Hypothalamus (tissue), 51 donors: ENCODE results near the gene MAGI2.

Experiments
- DNase-seq, 51 donors: peaks; one replicate each; lab custom pipeline; 2025; lab: John Stamatoyannopoulos, UW

The MAGI2 gene

GRCh38 chr7:78173666-78174065 is 1279.8 kb downstream of the MAGI2 start:
- no peak for DNase-seq

DNA sequence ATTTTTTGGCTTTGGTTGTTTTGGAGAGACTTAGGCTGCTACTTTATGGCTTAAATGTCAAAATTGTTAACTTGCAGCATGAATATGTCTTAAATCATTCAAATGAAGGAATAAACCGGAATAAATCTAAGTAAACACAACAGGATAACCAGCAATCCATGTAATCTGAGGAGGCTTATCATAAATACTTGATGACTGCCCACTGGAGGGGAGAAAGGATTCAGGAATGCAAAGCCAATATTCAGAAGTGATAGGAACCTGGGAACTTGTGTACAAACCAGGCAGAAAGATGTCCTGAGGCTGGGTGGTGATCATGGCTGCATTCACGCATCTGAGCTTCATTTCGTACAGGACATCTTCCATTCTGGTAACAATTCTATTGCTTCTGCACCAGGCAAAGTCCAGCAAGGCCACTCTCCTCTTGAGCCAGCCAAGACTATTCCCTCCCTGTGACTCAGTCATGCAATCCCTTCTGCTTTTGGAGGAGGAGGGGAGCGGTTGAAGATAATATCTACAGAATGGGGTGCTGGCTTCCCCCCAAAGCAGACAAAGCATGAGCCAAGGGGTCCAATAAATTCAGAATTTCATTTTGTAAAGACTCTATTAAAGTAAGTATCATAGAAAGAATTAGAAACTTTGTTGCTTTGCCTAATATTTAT is 1280.4 kb downstream of the MAGI2 start:
- no peak for DNase-seq

DNA sequence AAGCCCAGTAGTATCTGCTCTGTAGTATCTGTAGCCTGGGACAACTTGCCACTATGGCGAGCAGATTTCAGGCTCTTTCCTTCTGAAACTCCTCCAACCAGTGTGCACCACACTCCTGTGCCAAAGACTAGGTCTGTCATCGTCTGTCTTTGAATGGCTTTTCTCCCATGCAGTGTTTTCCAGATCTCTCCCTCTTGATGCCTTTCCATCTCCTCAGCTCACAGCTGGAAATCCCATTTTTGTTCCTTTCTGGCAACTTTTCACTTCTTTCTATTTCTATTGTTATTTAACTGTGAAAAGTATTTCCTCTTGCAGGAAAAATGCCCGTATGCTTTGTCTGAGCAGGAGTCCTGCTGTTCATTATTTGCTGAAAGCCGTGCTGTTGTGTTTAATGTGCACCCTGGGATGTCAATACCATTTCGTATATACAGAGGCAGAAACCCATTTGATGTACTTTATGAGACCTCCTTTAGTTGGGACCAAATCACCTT is 1281.2 kb downstream of the MAGI2 start:
- DNase-seq = no peak

DNA sequence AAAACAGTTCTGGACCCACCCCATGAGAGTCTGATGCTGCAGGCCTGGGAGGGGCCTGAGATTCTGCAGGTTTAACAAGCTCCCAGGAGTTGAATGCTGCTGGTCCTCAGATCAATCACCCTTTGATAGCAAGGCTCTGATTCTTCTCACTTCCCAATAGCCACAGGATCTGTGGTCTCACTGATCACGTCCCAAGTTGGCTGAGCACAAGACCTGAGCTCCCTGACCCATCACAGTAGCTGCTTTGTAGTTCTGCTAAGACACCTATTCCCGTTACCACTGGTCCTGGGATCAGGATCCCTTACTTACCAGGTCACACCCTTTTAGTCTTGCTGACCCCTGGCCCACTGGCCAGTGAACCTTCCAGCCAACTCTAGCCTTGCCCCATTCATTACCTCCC is 1282.1 kb downstream of the MAGI2 start:
- DNase-seq = no peak

DNA sequence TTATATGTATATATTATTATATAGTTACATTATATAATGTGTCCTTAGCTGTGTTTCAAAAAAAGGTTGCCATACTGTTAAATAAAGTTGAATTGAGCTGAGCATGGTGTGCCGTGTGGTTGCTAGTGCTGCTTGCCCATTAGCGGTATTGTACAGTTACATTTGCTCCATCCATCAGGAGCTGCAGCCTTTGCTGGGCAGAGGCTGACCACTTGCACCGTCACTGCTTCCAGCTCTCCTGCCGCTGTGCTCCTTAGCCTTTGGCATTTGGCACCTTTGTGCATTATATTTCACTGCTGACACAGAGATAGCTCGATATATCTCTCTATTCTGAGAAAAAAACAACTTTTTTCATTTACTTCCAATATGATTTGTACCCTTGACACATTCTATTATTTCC is 1282.7 kb downstream of the MAGI2 start:
- DNase-seq = no peak

DNA sequence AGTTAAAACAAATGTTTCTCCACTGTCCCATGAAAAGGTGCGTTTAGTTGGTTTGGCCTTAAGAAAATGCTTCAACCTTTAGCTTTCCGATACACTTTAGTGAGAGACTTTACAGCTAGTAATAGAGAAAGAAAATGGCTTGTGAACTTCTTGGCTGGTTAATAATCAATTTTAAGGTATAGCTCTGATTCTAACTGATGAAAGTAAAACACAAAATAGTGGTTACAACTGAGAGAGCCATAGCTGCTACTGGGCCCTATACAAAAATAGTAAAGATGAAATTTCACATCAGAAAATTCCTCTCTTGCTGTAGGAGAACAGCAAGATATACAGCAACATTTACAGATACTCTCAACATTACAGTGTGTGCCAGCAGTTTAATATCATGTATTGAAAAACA is 1283.5 kb downstream of the MAGI2 start:
- DNase-seq = no peak

DNA sequence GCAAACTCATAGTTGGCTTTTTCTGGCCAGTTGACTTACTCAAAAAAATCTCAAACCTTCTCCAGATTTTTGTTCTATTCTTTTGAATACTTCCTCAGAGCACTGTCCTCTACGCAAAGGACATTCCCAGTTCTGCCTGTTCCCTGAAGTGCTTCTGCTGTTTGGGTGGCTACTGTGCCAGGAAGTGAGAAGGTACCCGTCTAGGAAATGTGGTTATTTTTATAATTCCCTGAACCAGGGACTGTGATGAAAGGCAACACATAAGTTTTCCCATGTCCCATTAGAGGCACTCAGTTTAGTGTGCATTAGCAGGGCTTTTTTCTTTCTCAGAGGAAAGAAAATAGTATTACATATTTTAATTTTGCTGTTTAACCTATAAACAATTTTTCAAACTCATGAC is 1284.6 kb downstream of the MAGI2 start:
- no peak for DNase-seq

- no peak for DNase-seq
Measured at GRCh38 chr7:78167860-78168259, 1285.6 kb downstream of the MAGI2 start.

GRCh38 chr7:78165854-78166253 is 1287.6 kb downstream of the MAGI2 start:
- DNase-seq = peak in 1 of 51 donors; percentile 18

DNA sequence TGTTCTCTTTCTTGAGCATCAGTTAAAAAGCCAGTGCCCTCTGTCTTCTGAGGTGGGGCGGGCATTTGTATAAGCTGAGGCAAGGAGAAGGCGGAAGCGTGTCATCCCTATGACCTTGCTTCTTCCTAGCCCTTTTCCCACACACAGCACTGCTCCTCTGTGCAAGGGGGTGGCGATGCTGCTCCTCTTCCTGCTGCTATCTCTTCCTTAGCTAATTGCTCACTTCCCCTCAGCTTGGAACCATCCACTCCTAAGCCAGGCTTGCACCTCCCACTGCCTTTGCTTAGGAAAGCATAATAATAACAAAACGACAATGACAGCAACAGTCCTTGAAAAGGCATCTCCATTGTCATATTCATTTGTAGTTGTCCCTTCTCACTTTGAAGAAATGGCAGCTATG is 1288.0 kb downstream of the MAGI2 start:
- DNase-seq = no peak

GRCh38 chr7:78164459-78164858 is 1289.0 kb downstream of the MAGI2 start:
- DNase-seq = no peak

- DNase-seq = no peak
Measured at GRCh38 chr7:78161781-78162180, 1291.7 kb downstream of the MAGI2 start.

- no peak for DNase-seq
Measured at GRCh38 chr7:78159545-78159944, 1293.9 kb downstream of the MAGI2 start.

GRCh38 chr7:78153285-78153684 is 1300.2 kb downstream of the MAGI2 start:
- no peak for DNase-seq

DNA sequence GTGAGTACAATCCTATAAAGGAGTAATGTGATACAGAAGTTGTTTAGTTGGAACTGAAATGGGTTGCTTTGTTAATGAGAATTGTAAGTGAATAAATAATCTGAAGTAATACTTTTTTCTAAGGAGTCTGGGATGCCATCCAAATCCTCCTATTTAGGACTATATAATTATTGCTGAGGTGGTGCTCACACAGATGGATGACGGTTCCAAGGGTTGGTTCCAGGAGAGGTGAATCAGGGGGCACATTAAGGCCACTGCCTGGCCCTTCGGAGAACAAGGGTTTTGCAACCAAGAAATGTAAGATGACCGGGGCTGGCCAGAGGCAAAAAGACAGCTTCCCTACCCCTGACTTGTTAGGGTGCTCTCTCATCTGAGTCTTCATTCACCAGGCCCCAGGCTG is 1302.2 kb downstream of the MAGI2 start:
- peak in 9 of 51 donors; percentile 13 to 47 (median 30) for DNase-seq

DNA sequence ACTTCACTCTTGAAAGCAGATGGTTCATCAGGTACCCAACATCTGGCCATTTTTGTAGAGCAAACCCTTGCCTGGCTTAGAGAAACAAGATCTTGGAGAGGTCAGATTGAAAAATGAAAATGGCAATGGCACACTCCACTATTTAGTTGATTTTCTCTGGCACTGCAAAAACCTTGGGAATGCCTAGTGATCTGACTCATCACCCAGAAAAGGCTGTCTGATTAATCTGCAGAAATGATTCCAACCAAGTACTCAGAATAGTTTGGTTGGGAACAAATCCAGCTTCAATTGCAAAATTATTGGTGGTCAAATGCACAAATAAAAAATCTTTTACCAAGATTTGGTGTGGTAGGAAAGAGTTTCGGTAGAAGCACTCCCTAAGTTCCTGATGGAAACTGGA is 1303.7 kb downstream of the MAGI2 start:
- DNase-seq = no peak

- no peak for DNase-seq
Measured at GRCh38 chr7:78148166-78148894, 1305.1 kb downstream of the MAGI2 start.

DNA sequence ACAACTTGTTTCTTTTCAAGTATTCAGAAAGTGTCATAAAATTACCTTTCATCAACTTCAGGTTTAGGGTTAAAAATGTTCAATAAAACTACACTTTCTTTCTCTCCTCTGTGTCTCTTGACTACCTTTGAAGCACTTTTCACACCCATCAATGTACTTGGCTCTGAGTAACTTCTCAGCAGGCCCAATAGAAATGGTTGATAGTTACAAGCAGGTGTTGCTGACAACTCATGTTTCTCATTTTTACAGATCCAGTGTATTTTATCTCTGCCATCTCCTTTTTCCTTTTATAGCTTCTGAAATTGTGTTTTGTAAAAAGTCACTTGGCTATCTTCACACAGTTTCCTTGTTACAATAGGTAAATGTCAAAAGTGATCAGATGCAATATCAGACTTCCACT is 1306.9 kb downstream of the MAGI2 start:
- DNase-seq = no peak

- no peak for DNase-seq
Measured at GRCh38 chr7:78143661-78144060, 1309.8 kb downstream of the MAGI2 start.

- DNase-seq = no peak
Measured at GRCh38 chr7:78141522-78142281, 1311.8 kb downstream of the MAGI2 start.

DNA sequence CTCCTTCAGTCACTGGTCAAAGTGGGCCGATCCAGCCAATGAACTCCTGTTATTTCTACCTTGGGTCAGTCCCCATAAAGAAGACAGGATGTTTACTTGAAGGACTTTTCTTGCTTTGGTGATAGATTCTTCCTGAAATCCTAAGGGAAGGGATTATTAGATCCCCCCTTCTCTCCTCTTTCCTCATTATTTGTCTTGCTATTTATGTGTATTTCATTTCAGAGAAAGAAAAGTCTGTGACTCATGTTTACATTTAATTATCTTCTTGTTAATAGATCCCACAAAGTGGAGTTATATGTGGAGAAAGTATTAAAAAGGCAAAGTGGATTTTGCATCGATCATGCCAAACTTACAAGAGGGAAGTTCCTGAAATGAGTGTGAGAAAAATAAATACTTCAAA is 1313.4 kb downstream of the MAGI2 start:
- DNase-seq = no peak

- DNase-seq = peak in 3 of 51 donors; percentile 4 to 11 (median 4)
Measured at GRCh38 chr7:78139335-78139734, 1314.1 kb downstream of the MAGI2 start.
